OCI-LY1 (cell line): ENCODE data around the gene NOMO2.
"Not testable (repeated sequence)": the region's sequence is repeated elsewhere in the genome, so short reads cannot be mapped to it uniquely, and the experiment has no call there.

Source experiments
- H2AFZ ChIP-seq: fragments of 200-600 bp; sonication (generic), shearing (Covaris generic); 2 replicates; pipeline ENCODE4 v1.6.0; 2014; ENCODE audit warnings: antibody characterized with exemption, mild to moderate bottlenecking, low read length
- H3F3A ChIP-seq: fragments of 200-600 bp; sonication (generic), shearing (Covaris generic); 2 replicates; pipeline ENCODE4 v1.6.0; 2014; ENCODE audit warnings: mild to moderate bottlenecking, antibody characterized with exemption, low read length, moderate library complexity; ENCODE audit not compliant: insufficient read depth
- H3K27ac ChIP-seq: fragments of 200-600 bp; sonication (generic); 2 replicates; pipeline ENCODE4 v1.5.1; 2014; ENCODE audit warnings: low read length, mixed run types, mild to moderate bottlenecking, low read depth; ENCODE audit not compliant: poor library complexity, severe bottlenecking
- H3K27me3 ChIP-seq: fragments of 200-600 bp; sonication (generic); 2 replicates; pipeline ENCODE4 v1.6.0; 2014; ENCODE audit warnings: antibody characterized with exemption, mild to moderate bottlenecking, low read length, moderate library complexity; ENCODE audit not compliant: insufficient read depth
- H3K36me3 ChIP-seq: fragments of 200-600 bp; sonication (generic); 2 replicates; pipeline ENCODE4 v1.6.1; 2014; ENCODE audit warnings: mild to moderate bottlenecking, antibody characterized with exemption, low read length, moderate library complexity, mixed read lengths; ENCODE audit not compliant: insufficient read depth
- H3K4me1 ChIP-seq: fragments of 200-600 bp; sonication (generic); 2 replicates; pipeline ENCODE4 v1.5.1; 2014; ENCODE audit warnings: mild to moderate bottlenecking, low read length, moderate library complexity; ENCODE audit not compliant: insufficient read depth, severe bottlenecking
- H3K4me2 ChIP-seq: fragments of 200-600 bp; sonication (generic), shearing (Covaris generic); 2 replicates; pipeline ENCODE4 v1.6.1; 2014; ENCODE audit warnings: low read length
- H3K4me3 ChIP-seq: fragments of 200-600 bp; sonication (generic); 2 replicates; pipeline ENCODE4 v1.5.1; 2014; ENCODE audit warnings: low read length, low read depth, mild to moderate bottlenecking, mixed read lengths; ENCODE audit not compliant: poor library complexity, severe bottlenecking
- H3K79me2 ChIP-seq: fragments of 200-600 bp; shearing (Covaris generic); 2 replicates; pipeline ENCODE4 v1.6.1; 2016; ENCODE audit warnings: mixed run types, low read length, mixed read lengths; ENCODE audit not compliant: insufficient read depth
- H3K9ac ChIP-seq: fragments of 200-600 bp; sonication (generic), shearing (Covaris generic); 2 replicates; pipeline ENCODE4 v1.6.1; 2014; ENCODE audit warnings: mild to moderate bottlenecking, low read length, mixed read lengths
- H3K9me2 ChIP-seq: fragments of 200-600 bp; sonication (generic), shearing (Covaris generic); 2 replicates; pipeline ENCODE4 v1.6.1; 2014; ENCODE audit warnings: low read depth, mild to moderate bottlenecking, low read length, mixed read lengths
- H3K9me3 ChIP-seq: fragments of 200-600 bp; shearing (Covaris generic); 2 replicates; pipeline ENCODE4 v1.6.1; 2014; ENCODE audit warnings: low read length, mixed read lengths
- H4K20me1 ChIP-seq: fragments of 200-600 bp; sonication (generic), shearing (Covaris generic); 2 replicates; pipeline ENCODE4 v1.6.0; 2016; ENCODE audit warnings: mild to moderate bottlenecking, low read length; ENCODE audit not compliant: insufficient read depth

The NOMO2 gene

GRCh38 chr16:18401159-18401558, 160.7 kb downstream of the NOMO2 start:
- H3F3A ChIP-seq, H3K4me1 ChIP-seq, H3K4me2 ChIP-seq, H3K27me3 ChIP-seq, H4K20me1 ChIP-seq, H2AFZ ChIP-seq, H3K9me2 ChIP-seq, H3K9me3 ChIP-seq, H3K9ac ChIP-seq, H3K36me3 ChIP-seq, H3K79me2 ChIP-seq, H3K27ac ChIP-seq: not testable (repeated sequence)
- peak overlapping the region; percentile 41 for H3K4me3 ChIP-seq

- H3K4me3 ChIP-seq, H3K9me2 ChIP-seq, H3K27me3 ChIP-seq, H3K4me2 ChIP-seq, H3K9me3 ChIP-seq, H2AFZ ChIP-seq, H3F3A ChIP-seq, H3K27ac ChIP-seq, H3K4me1 ChIP-seq, H3K79me2 ChIP-seq, H3K9ac ChIP-seq, H4K20me1 ChIP-seq, H3K36me3 ChIP-seq: not testable (repeated sequence)
Measured at GRCh38 chr16:18394363-18394762, 167.5 kb downstream of the NOMO2 start.

GRCh38 chr16:18387767-18388166, 174.1 kb downstream of the NOMO2 start:
- not testable (repeated sequence) for H3K9me3 ChIP-seq, H3K36me3 ChIP-seq, H3F3A ChIP-seq, H3K9me2 ChIP-seq, H4K20me1 ChIP-seq, H3K27me3 ChIP-seq, H3K27ac ChIP-seq, H3K4me3 ChIP-seq, H3K79me2 ChIP-seq, H3K9ac ChIP-seq, H3K4me2 ChIP-seq, H3K4me1 ChIP-seq, H2AFZ ChIP-seq

- not testable (repeated sequence) for H3K79me2 ChIP-seq, H3K4me2 ChIP-seq, H3K27me3 ChIP-seq, H4K20me1 ChIP-seq, H3K36me3 ChIP-seq, H2AFZ ChIP-seq, H3K9me3 ChIP-seq, H3K9me2 ChIP-seq, H3F3A ChIP-seq, H3K27ac ChIP-seq, H3K4me3 ChIP-seq, H3K9ac ChIP-seq, H3K4me1 ChIP-seq
Measured at GRCh38 chr16:18386517-18386916, 175.4 kb downstream of the NOMO2 start.

GRCh38 chr16:18385285-18385684, 176.6 kb downstream of the NOMO2 start:
- not testable (repeated sequence) for H3F3A ChIP-seq, H3K36me3 ChIP-seq, H3K9me3 ChIP-seq, H4K20me1 ChIP-seq, H3K9ac ChIP-seq, H3K27ac ChIP-seq, H3K4me2 ChIP-seq, H3K4me1 ChIP-seq, H3K4me3 ChIP-seq, H3K9me2 ChIP-seq, H3K27me3 ChIP-seq, H2AFZ ChIP-seq, H3K79me2 ChIP-seq

- H3K27ac ChIP-seq, H3K27me3 ChIP-seq: not testable (repeated sequence)
Measured at GRCh38 chr16:18384869-18385268, 177.0 kb downstream of the NOMO2 start.

GRCh38 chr16:18384098-18384636, 177.7 kb downstream of the NOMO2 start:
- not testable (repeated sequence) for H3K27ac ChIP-seq, H3K27me3 ChIP-seq, H3K9me3 ChIP-seq, H3K79me2 ChIP-seq, H3K4me3 ChIP-seq, H3K4me1 ChIP-seq, H3K4me2 ChIP-seq, H3F3A ChIP-seq, H3K9me2 ChIP-seq, H4K20me1 ChIP-seq, H3K36me3 ChIP-seq, H3K9ac ChIP-seq, H2AFZ ChIP-seq

More at GRCh38 chr16:18384869-18385268, 177.0 kb downstream of the NOMO2 start:
- not testable (repeated sequence) for H3K9me3 ChIP-seq, H3K9ac ChIP-seq, H3K4me3 ChIP-seq, H3K9me2 ChIP-seq, H2AFZ ChIP-seq, H3K4me2 ChIP-seq, H3K4me1 ChIP-seq, H4K20me1 ChIP-seq, H3F3A ChIP-seq, H3K36me3 ChIP-seq, H3K79me2 ChIP-seq

- H4K20me1 ChIP-seq, H3F3A ChIP-seq: not testable (repeated sequence)
Measured at GRCh38 chr16:18382696-18383095, 179.2 kb downstream of the NOMO2 start.

More at GRCh38 chr16:18382696-18383095, 179.2 kb downstream of the NOMO2 start:
- not testable (repeated sequence) for H3K27me3 ChIP-seq, H3K9me3 ChIP-seq, H3K36me3 ChIP-seq, H3K4me1 ChIP-seq, H3K9me2 ChIP-seq, H3K79me2 ChIP-seq, H3K27ac ChIP-seq, H3K4me2 ChIP-seq, H3K4me3 ChIP-seq, H3K9ac ChIP-seq, H2AFZ ChIP-seq
